GM23338 (cell line): ENCODE measurements around the gene GPR31. TPM values are rescaled to one million over a fixed set of nuclear protein-coding genes. Genes with fewer than 3 reads are reported as not detected.
"Not testable (repeated sequence)": the region's sequence is repeated elsewhere in the genome, so short reads cannot be mapped to it uniquely, and the experiment has no call there.

ENCODE experiments used
- ATAC-seq: fragments of 200-7000 bp; cut with Tn5 transposase; 3 replicates; pipeline ENCODE4 v1.9.1; 2020
- DNase-seq: peaks from one replicate; pipeline ENCODE4 v3.0.0-alpha.2; 2015; ENCODE audit warnings: low spot score
- H2AFZ ChIP-seq: fragments of 200-600 bp; sonication (generic); 2 replicates; pipeline ENCODE4 v1.8.0; 2016; ENCODE audit warnings: antibody characterized with exemption, mild to moderate bottlenecking, moderate library complexity
- H3F3A ChIP-seq: fragments of 200-600 bp; sonication (generic); replicated peaks from 2 replicates; pipeline ENCODE4 v1.8.0; 2017; ENCODE audit warnings: antibody characterized with exemption, mixed run types, low read depth
- H3K27ac ChIP-seq: fragments of 200-600 bp; sonication (generic); 2 replicates; pipeline ENCODE4 v1.6.1; 2016; ENCODE audit warnings: low read depth
- H3K27me3 ChIP-seq: fragments of 200-600 bp; sonication (generic); 2 replicates; pipeline ENCODE4 v1.8.0; 2016; ENCODE audit warnings: mild to moderate bottlenecking, mixed run types, moderate library complexity; ENCODE audit not compliant: insufficient read depth
- H3K36me3 ChIP-seq: fragments of 200-600 bp; sonication (generic); 2 replicates; pipeline ENCODE4 v1.8.0; 2016; ENCODE audit warnings: mild to moderate bottlenecking; ENCODE audit not compliant: insufficient read depth
- H3K4me1 ChIP-seq: fragments of 200-600 bp; sonication (generic); 2 replicates; pipeline ENCODE4 v1.8.0; 2016; ENCODE audit warnings: mild to moderate bottlenecking, moderate library complexity; ENCODE audit not compliant: insufficient read depth
- H3K4me2 ChIP-seq: fragments of 200-600 bp; sonication (generic); 2 replicates; pipeline ENCODE4 v1.7.1; 2017; ENCODE audit warnings: mixed run types
- H3K4me3 ChIP-seq: fragments of 200-600 bp; sonication (generic); 2 replicates; pipeline ENCODE4 v1.6.1; 2016; ENCODE audit warnings: mixed run types
- H3K79me2 ChIP-seq: fragments of 200-600 bp; sonication (generic); replicated peaks from 2 replicates; pipeline ENCODE4 v1.8.0; 2017; ENCODE audit warnings: mild to moderate bottlenecking; ENCODE audit not compliant: insufficient read depth
- H3K9me2 ChIP-seq: fragments of 200-600 bp; sonication (generic); 2 replicates; pipeline ENCODE4 v1.8.0; 2017; ENCODE audit not compliant: insufficient read depth
- H4K20me1 ChIP-seq: fragments of 200-600 bp; sonication (generic); replicated peaks from 2 replicates; pipeline ENCODE4 v1.8.0; 2017; ENCODE audit warnings: mild to moderate bottlenecking; ENCODE audit not compliant: insufficient read depth
- H3K27ac Mint-ChIP-seq: 2 replicates; pipeline ENCODE4 v1.8.0; 2020; ENCODE audit warnings: inconsistent platforms, mild to moderate bottlenecking, moderate library complexity, mixed read lengths
- H3K27me3 Mint-ChIP-seq: 3 replicates; pipeline ENCODE4 v1.8.0; 2022; ENCODE audit warnings: low read depth, mild to moderate bottlenecking, moderate library complexity, mixed read lengths, inconsistent platforms; ENCODE audit not compliant: insufficient read depth, poor library complexity
- H3K36me3 Mint-ChIP-seq: 3 replicates; pipeline ENCODE4 v1.8.0; 2021; ENCODE audit warnings: low read depth, mild to moderate bottlenecking, inconsistent platforms, moderate library complexity, mixed read lengths
- H3K4me1 Mint-ChIP-seq: 3 replicates; pipeline ENCODE4 v1.8.0; 2020; ENCODE audit warnings: mild to moderate bottlenecking, inconsistent platforms, mixed read lengths
- H3K4me3 Mint-ChIP-seq: 3 replicates; pipeline ENCODE4 v1.8.0; 2021; ENCODE audit warnings: moderate library complexity, mild to moderate bottlenecking, inconsistent platforms, mixed read lengths
- H3K9me3 Mint-ChIP-seq: 3 replicates; pipeline ENCODE4 v1.8.0; 2020; ENCODE audit warnings: moderate library complexity, mild to moderate bottlenecking, inconsistent platforms, mixed read lengths
- EZH2 ChIP-seq: fragments of 200-600 bp; sonication (generic); IDR thresholded peaks from one replicate; pipeline ENCODE4 v1.8.0; 2017; ENCODE audit warnings: antibody characterized with exemption, mild to moderate bottlenecking, low read depth; ENCODE audit not compliant: unreplicated experiment
- JUNB ChIP-seq: IDR thresholded peaks from one replicate; pipeline ENCODE4 v1.6.1; 2016; ENCODE audit warnings: antibody characterized with exemption; ENCODE audit not compliant: unreplicated experiment
- NANOG ChIP-seq: IDR thresholded peaks from 2 replicates; pipeline ENCODE4 v1.6.1; 2016; ENCODE audit warnings: antibody characterized with exemption, borderline replicate concordance
- STAT1 ChIP-seq: IDR thresholded peaks from one replicate; pipeline ENCODE4 v1.6.1; 2016; ENCODE audit warnings: antibody characterized with exemption; ENCODE audit not compliant: unreplicated experiment
- ZNF331 ChIP-seq: fragments of 250-450 bp; sonication (Bioruptor Pico); IDR thresholded peaks from 2 replicates; pipeline ENCODE4 v1.5.0; 2020; ENCODE audit warnings: low read depth, mild to moderate bottlenecking, moderate library complexity
- ZNF462 ChIP-seq: fragments of 250-450 bp; sonication (Bioruptor Pico); IDR thresholded peaks from 2 replicates; pipeline ENCODE4 v1.5.0; 2020; ENCODE audit warnings: mild to moderate bottlenecking, moderate library complexity
- polyA plus RNA-seq: library from polyadenylated mRNA; unstranded; fragments of >200 nt; fragmentation: Nextera tagmentation; extraction: Ambion mirVana; gene quantifications from 2 replicates; pipeline ENCODE4 v1.2.1, GENCODE V29; 2016
- total RNA-seq: library from RNA; depleted of rRNA; stranded (reverse); fragments of >200 nt; shearing (Covaris generic); gene quantifications from 2 replicates; pipeline ENCODE4 v1.2.3, GENCODE V29; 2014

Gene GPR31
- total and polyA plus RNA-seq, 2 experiments from 2014 or later, result not detected

GRCh38 chr6:167204059-167204348 lies 46.2 kb upstream of the GPR31 start:
- H2AFZ ChIP-seq, H3K27me3 ChIP-seq, H3K4me2 ChIP-seq, H3K27ac Mint-ChIP-seq, H3K4me1 ChIP-seq, H3K9me3 Mint-ChIP-seq, H3K36me3 Mint-ChIP-seq, H3K36me3 ChIP-seq, H3F3A ChIP-seq, ATAC-seq, H3K79me2 ChIP-seq, DNase-seq, H4K20me1 ChIP-seq, H3K4me3 Mint-ChIP-seq, H3K4me3 ChIP-seq, H3K27ac ChIP-seq, H3K27me3 Mint-ChIP-seq: not testable (repeated sequence)
- H3K4me1 Mint-ChIP-seq, result peaks cover 14% of the 10 kb centered on the region; the same call in 2 of the 3 replicates
- 0 out of 2 replicates have a peak, but pooled peaks cover 10% of the 10 kb centered on the region for H3K9me2 ChIP-seq

GRCh38 chr6:167203261-167204058 lies 45.7 kb upstream of the GPR31 start:
- H3K36me3 Mint-ChIP-seq, H3K79me2 ChIP-seq, DNase-seq, H3K4me2 ChIP-seq, ATAC-seq, H3K4me1 Mint-ChIP-seq, H3K27ac ChIP-seq, H2AFZ ChIP-seq, H3K9me3 Mint-ChIP-seq, H3K27me3 Mint-ChIP-seq, H4K20me1 ChIP-seq, H3K27ac Mint-ChIP-seq, H3K27me3 ChIP-seq, H3K36me3 ChIP-seq, H3K4me3 Mint-ChIP-seq, H3K4me1 ChIP-seq, H3F3A ChIP-seq, H3K4me3 ChIP-seq: not testable (repeated sequence)
- 0 out of 2 replicates have a peak, but pooled peaks cover 10% of the 10 kb centered on the region for H3K9me2 ChIP-seq

GRCh38 chr6:167202613-167203012 lies 44.8 kb upstream of the GPR31 start:
- H3K36me3 Mint-ChIP-seq, H3K27ac ChIP-seq, H3K4me1 ChIP-seq, H3K4me3 Mint-ChIP-seq, H3F3A ChIP-seq, H3K4me2 ChIP-seq, H3K27ac Mint-ChIP-seq, H3K4me1 Mint-ChIP-seq, H4K20me1 ChIP-seq, DNase-seq, H3K27me3 ChIP-seq, H2AFZ ChIP-seq, H3K79me2 ChIP-seq, H3K36me3 ChIP-seq, H3K4me3 ChIP-seq, H3K27me3 Mint-ChIP-seq, H3K9me3 Mint-ChIP-seq: not testable (repeated sequence)
- 0 out of 2 replicates have a peak, but pooled peaks cover 10% of the 10 kb centered on the region for H3K9me2 ChIP-seq
- ATAC-seq, result peak; percentile 97

GRCh38 chr6:167200806-167201205 lies 43.0 kb upstream of the GPR31 start:
- H3K36me3 Mint-ChIP-seq, result no peaks in the 10 kb centered on the region
- H3K4me1 Mint-ChIP-seq, result peaks cover 5% of the 10 kb centered on the region
- Histone ChIP-seq H3K36me3 (no peaks in the 10 kb centered on the region), H3F3A (no peaks in the 10 kb centered on the region), H2AFZ (no peak overlapping the region), H3K79me2 (no peaks in the 10 kb centered on the region), H3K4me3 (no peak overlapping the region), H3K4me1 (no peaks in the 10 kb centered on the region), H3K27ac (no peak overlapping the region), H3K4me2 (no peak overlapping the region), H3K9me2 (0 out of 2 replicates have a peak, but pooled peaks cover 10% of the 10 kb centered on the region), H4K20me1 (no peaks in the 10 kb centered on the region), H3K27me3 (no peaks in the 10 kb centered on the region)
- ATAC-seq (no peak), DNase-seq (no peak)
- H3K27ac Mint-ChIP-seq, result no peak overlapping the region
- no peaks in the 10 kb centered on the region for H3K9me3 Mint-ChIP-seq
- peaks cover 2% of the 10 kb centered on the region for H3K27me3 Mint-ChIP-seq
- no peak overlapping the region for H3K4me3 Mint-ChIP-seq
- no peak for TF ChIP-seq NANOG
- no peak for TF ChIP-seq ZNF462
- no peak for TF ChIP-seq STAT1
- TF ChIP-seq ZNF331, result no peak
- TF ChIP-seq EZH2, result no peak
- TF ChIP-seq JUNB, result no peak
